Measurements from ENCODE around the gene MAGEA6.
"Not testable (repeated sequence)": the region's sequence is repeated elsewhere in the genome, so short reads cannot be mapped to it uniquely, and the experiment has no call there.

Gene MAGEA6, protein sequence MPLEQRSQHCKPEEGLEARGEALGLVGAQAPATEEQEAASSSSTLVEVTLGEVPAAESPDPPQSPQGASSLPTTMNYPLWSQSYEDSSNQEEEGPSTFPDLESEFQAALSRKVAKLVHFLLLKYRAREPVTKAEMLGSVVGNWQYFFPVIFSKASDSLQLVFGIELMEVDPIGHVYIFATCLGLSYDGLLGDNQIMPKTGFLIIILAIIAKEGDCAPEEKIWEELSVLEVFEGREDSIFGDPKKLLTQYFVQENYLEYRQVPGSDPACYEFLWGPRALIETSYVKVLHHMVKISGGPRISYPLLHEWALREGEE

DNA sequence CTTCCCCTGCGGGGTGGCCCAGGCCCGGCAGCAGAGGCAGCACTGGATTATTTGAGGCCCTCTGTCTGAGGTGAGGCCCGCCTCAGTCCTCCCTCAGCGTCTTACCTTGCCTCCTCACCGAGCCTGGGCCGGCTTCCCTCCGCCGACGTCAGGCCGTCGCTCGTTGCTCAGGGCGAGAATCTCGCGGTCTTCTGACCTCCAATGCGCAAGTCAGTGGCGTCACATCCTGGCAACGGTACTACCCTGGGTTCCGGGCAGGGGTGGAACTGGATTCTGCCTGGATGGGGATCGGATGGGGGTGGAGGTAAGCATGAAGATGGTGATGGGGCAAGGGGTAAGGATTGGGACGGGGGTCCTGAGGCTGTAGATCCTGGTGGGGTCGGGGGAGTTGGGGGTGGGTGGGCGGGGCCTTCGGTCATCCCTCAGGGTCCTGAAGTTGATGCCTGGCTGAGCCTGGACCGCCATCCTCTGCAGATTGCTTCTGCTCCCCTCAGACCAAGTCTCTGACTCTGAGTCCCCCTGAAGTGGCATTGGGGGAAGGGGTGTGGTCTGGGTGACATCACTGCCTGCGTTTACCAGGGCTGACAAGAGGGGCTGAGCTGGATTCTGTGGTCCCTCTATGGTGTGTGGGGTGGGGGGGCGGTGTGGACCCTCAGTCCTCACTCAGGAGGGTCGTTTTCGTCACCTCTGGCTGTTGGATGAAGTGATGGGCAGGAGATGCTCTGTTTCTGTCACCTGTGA, at the start of gene MAGEA6:
Gene MAGEA6 (minus strand): TSS at position 141 of the 741 bp plus-strand sequence. CDS start 2,039 bp downstream, outside the sequence.
- DNase-seq, result not testable (repeated sequence)

DNA sequence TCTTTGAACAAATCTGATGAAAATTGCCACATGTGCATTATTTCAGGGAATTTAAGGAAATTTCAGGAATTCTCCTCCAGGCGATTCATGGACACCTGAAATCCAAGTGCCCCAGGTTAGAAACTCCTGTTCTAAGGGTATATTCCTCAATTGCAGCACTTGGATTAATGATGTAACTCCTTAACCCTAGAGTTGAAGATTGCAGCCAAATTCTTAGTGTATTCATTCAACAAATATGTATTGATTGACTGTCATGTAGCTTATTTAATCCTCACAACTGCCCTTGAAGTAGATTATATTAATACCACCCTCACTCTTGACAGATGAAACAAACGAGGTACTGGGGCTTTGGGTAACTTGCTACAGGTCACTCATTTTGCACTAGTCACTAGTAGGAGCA, 49.8 kb upstream of the MAGEA6 start:
- no peak for DNase-seq

DNA sequence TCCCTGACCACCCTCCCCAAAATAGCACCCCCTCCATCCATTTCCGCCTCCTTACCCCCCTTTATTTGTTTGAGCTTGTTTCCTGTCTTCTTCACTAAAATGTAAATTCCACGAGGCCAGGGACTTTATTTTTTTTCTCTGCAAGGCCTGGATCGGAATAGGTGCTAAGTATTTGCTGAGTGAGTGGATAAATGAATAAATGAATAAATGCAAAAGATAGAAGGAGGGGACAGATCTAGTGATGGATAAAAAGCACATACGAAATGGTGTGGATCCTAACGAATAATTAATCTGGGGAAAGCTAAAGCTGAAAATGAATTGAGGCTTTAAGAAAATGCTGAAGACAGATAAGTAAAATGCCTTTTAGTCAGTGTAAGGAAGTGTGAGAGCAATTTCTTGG, 48.9 kb upstream of the MAGEA6 start:
- no peak for DNase-seq

- DNase-seq, result no peak
Measured at GRCh38 chrX:152817078-152817764, 47.7 kb upstream of the MAGEA6 start.

GRCh38 chrX:152814048-152814447, 44.6 kb upstream of the MAGEA6 start:
- DNase-seq, result no peak

- DNase-seq, result no peak
Measured at GRCh38 chrX:152813206-152813605, 43.7 kb upstream of the MAGEA6 start.

- no peak for DNase-seq
Measured at GRCh38 chrX:152810403-152810802, 40.9 kb upstream of the MAGEA6 start.

DNA sequence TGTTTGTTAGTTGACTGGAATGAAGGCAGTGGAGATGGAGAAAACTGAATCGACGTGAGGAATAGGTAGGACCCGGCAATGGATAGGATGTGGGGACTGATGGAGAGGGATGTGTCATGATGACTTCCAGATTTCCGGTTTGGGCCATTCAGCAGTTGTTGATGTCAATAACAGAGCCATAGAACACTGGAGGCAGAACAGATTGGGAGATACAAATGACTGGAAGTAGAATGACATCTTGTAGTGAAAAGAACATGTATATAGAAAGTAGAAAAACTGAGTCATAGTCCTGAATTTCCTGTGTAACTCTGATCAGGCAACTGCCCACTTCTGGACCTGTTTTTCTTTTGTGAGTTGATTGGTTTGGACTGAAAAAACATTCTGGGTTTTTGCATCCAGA, 36.5 kb upstream of the MAGEA6 start:
- DNase-seq, result no peak

- DNase-seq, result no peak
Measured at GRCh38 chrX:152798945-152799344, 29.5 kb upstream of the MAGEA6 start.

GRCh38 chrX:152787062-152787461, 17.6 kb upstream of the MAGEA6 start:
- DNase-seq, result not testable (repeated sequence)

- DNase-seq, result not testable (repeated sequence)
Measured at GRCh38 chrX:152766562-152766961, 2.9 kb downstream of the MAGEA6 start.

- DNase-seq, result not testable (repeated sequence)
Measured at GRCh38 chrX:152761582-152761981, 7.9 kb downstream of the MAGEA6 start.

DNA sequence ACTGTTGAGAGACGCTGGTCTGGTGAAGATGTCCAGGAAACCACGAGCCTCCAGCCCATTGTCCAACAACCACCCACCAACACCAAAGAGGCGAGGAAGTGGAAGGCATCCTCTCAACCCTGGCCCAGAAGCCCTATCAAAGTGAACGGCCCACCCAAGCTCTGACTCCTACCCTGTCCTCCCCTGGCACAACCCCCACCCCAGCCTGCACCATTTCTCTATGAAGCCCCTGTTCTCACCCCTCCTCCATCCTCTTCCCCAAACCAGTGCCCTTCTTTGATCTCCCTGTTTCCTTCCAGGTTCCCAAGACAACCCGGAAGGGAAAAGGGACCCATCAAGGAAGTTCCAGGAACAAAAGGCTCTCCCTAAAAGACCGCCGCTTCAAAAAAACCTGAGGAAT, 9.9 kb downstream of the MAGEA6 start:
- not testable (repeated sequence) for DNase-seq

DNA sequence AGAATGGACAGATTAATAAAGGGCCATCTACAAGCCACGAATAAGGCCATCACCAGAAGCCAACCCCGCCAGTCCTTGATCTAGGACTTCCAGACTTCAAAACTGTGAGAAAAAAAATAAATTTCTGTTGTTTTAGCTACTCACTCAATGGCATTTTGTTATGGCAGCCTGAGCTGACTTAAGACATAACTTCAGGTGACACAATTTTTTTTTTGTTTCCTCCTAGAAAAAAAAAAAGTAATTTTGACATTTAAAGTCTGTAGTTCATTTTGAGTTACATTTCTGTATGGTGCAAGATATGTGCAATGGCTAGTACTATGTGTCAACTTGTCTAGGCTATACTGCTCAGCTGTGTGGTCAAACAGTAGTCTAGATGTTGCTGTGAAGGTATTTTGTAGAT, 10.6 kb downstream of the MAGEA6 start, which contains the start of gene CSAG3:
Gene CSAG3 (plus strand): TSS at position 301 of the 400 bp plus-strand sequence.
- DNase-seq, result not testable (repeated sequence)

- DNase-seq, result not testable (repeated sequence)
Measured at GRCh38 chrX:152754871-152755270, 14.6 kb downstream of the MAGEA6 start.

- not testable (repeated sequence) for DNase-seq
Measured at GRCh38 chrX:152753686-152754650, 15.5 kb downstream of the MAGEA6 start, which contains the start of gene MAGEA2. Gene MAGEA2 (minus strand): TSS chrX:152753842. CDS start chrX:152751363, 2,479 bp downstream.

GRCh38 chrX:152738560-152738959, 30.9 kb downstream of the MAGEA6 start:
- DNase-seq, result no peak

DNA sequence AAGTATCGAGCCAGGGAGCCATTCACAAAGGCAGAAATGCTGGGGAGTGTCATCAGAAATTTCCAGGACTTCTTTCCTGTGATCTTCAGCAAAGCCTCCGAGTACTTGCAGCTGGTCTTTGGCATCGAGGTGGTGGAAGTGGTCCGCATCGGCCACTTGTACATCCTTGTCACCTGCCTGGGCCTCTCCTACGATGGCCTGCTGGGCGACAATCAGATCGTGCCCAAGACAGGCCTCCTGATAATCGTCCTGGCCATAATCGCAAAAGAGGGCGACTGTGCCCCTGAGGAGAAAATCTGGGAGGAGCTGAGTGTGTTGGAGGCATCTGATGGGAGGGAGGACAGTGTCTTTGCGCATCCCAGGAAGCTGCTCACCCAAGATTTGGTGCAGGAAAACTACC, 33.0 kb downstream of the MAGEA6 start:
- DNase-seq, result not testable (repeated sequence)

- no peak for DNase-seq
Measured at GRCh38 chrX:152735860-152736511, 33.5 kb downstream of the MAGEA6 start.

GRCh38 chrX:152735101-152735500, 34.4 kb downstream of the MAGEA6 start:
- no peak for DNase-seq

GRCh38 chrX:152734143-152734858, 35.2 kb downstream of the MAGEA6 start:
- DNase-seq, result not testable (repeated sequence)

All from DMS79 (cell line).